ENCODE measurements around the gene ENAH. TPM values are rescaled to one million over a fixed set of nuclear protein-coding genes. Genes with fewer than 3 reads are reported as not detected.

The ENAH gene
- total and polyA plus RNA-seq, 9 of the 15 experiments (the other 6 are each of a cell fraction or from before 2014, with no cell fraction given): 0.03 to 1.2 (median 0.15) TPM

- no peaks in the 10 kb centered on the region for H4K20me1 ChIP-seq (replicated peaks; ENCODE audit: control insufficient read depth, insufficient read depth, low read length)
- H3K79me2 ChIP-seq (ENCODE audit: control insufficient read depth, insufficient read depth, low read length): no peaks in the 10 kb centered on the region
- no peak overlapping the region for H3K4me2 ChIP-seq (ENCODE audit: insufficient read depth, low read length)
- TF ChIP-seq FUS (optimal IDR thresholded peaks at IDR 0.05; ENCODE audit: low read depth, low read length) (no peak), ZNF239 (CRISPR knock-in tag; IDR thresholded peaks at IDR 0.05) (no peak), CTBP1 (IDR thresholded peaks at IDR 0.05; ENCODE audit: borderline replicate concordance) (no peak), ZFP36 (IDR thresholded peaks at IDR 0.05; ENCODE audit: low read depth, low read length, partially characterized antibody) (no peak), ZNF175 (CRISPR knock-in tag; IDR thresholded peaks at IDR 0.05; ENCODE audit: low read depth) (no peak), POLR2G (IDR thresholded peaks at IDR 0.05; ENCODE audit: low read depth, low read length) (no peak), GABPB1 (CRISPR knock-in tag; IDR thresholded peaks at IDR 0.05) (no peak), KHSRP (IDR thresholded peaks at IDR 0.05) (no peak), ZBTB1 (CRISPR knock-in tag; IDR thresholded peaks at IDR 0.05; ENCODE audit: borderline replicate concordance, low read depth) (no peak), HCFC1 (IDR thresholded peaks at IDR 0.05; ENCODE audit: low read depth, low read length) (no peak), ZNF408 (CRISPR knock-in tag; IDR thresholded peaks at IDR 0.05; ENCODE audit: low read depth) (no peak), POLR3A (IDR thresholded peaks at IDR 0.05; ENCODE audit: borderline replicate concordance, extremely low read depth, insufficient read depth, insufficient read length) (no peak), TBL1XR1 (IDR thresholded peaks at IDR 0.05; ENCODE audit: low read length in 2 of 2) (no peak), HES1 (IDR thresholded peaks at IDR 0.05; ENCODE audit: low read depth) (no peak), GMEB1 (CRISPR knock-in tag; IDR thresholded peaks at IDR 0.05) (no peak), GTF2A2 (tag; IDR thresholded peaks at IDR 0.05) (no peak)
- H3K9ac ChIP-seq (ENCODE audit: insufficient read depth in 1 of 2, low read depth in 2 of 2, low read length in 2 of 2): no peak overlapping the region
- no peak overlapping the region for H2AFZ ChIP-seq (ENCODE audit: low read depth, low read length)
- DNase-seq (ENCODE audit: extremely low read depth in 1 of 4, low spot score in 3 of 4) (no peak), ATAC-seq (no peak), FAIRE-seq (no peak)
- intact Hi-C loops (cut with micrococcal nuclease): no loop called here
- no peaks in the 10 kb centered on the region; a peak in 1 of 5 replicates for H3K4me1 ChIP-seq (replicated peaks in 1 of 2; ENCODE audit: control insufficient read depth in 2 of 2, insufficient read depth in 2 of 2, low read length in 2 of 2)
- no peak overlapping the region for H3K4me3 ChIP-seq
- no peaks in the 10 kb centered on the region for H3K9me1 ChIP-seq (ENCODE audit: control insufficient read depth, insufficient read depth, low read length)
- no peaks in the 10 kb centered on the region for H3K36me3 ChIP-seq (ENCODE audit: control insufficient read depth, insufficient read depth, low read length)
- H3K27me3 ChIP-seq (ENCODE audit: control insufficient read depth in 2 of 2, insufficient read depth in 2 of 2, low read length in 2 of 2): peaks cover 27 to 42% of the 10 kb centered on the region in 2 experiments; a peak in 4 of 5 replicates
- BruUV-seq (replicated peaks): no TSS peak
- no peaks in the 10 kb centered on the region for H3K9me3 ChIP-seq (replicated peaks; ENCODE audit: control insufficient read depth, insufficient read depth, low read depth, low read length)
- in situ Hi-C loops (cut with MboI): no loop called here
- POLR2A ChIA-PET: interaction anchor here (0.6 kb wide), 1 partner anchor 42 kb away, joined by 3 read pairs; no protein-coding TSS in a partner anchor
- 2% methylated on average over 7 of the region's 7 CpGs for WGBS (ENCODE audit: insufficient coverage, low coverage, missing lambda C conversion rate)
- CTCF ChIA-PET (ENCODE audit: low intra/inter-chr PET ratio): no interaction called here
- no peak overlapping the region for H3K27ac ChIP-seq (ENCODE audit: extremely low read depth, low read depth, low read length)
Observed at GRCh38 chr1:225670356-225670755, 17.4 kb upstream of the ENAH start.
